Hypothalamus (tissue), 51 donors: Measurements from ENCODE around the gene HIVEP3.

Source experiments
- DNase-seq, 51 donors: peaks; one replicate each; lab custom pipeline; 2025; lab: John Stamatoyannopoulos, UW

HIVEP3 gene

GRCh38 chr1:41613689-41614574, 304.8 kb downstream of the HIVEP3 start:
- no peak for DNase-seq

- DNase-seq, result no peak
These were observed 305.8 kb downstream of the HIVEP3 start for GRCh38 chr1:41612953-41613352.

- no peak for DNase-seq
These were observed 306.7 kb downstream of the HIVEP3 start for GRCh38 chr1:41611932-41612450.

- no peak for DNase-seq
These were observed 307.4 kb downstream of the HIVEP3 start for GRCh38 chr1:41611068-41611931.

- no peak for DNase-seq
These were observed 308.4 kb downstream of the HIVEP3 start for GRCh38 chr1:41610361-41610760.

- no peak for DNase-seq
These were observed 309.4 kb downstream of the HIVEP3 start for GRCh38 chr1:41609166-41609883.

- DNase-seq, result peak in 9 of 51 donors; percentile 4 to 41 (median 12)
These were observed 310.5 kb downstream of the HIVEP3 start for GRCh38 chr1:41608211-41608610.

- no peak for DNase-seq
These were observed 310.9 kb downstream of the HIVEP3 start for GRCh38 chr1:41607808-41608207.

GRCh38 chr1:41599912-41600311, 318.8 kb downstream of the HIVEP3 start:
- DNase-seq, result no peak

- no peak for DNase-seq
These were observed 320.4 kb downstream of the HIVEP3 start for GRCh38 chr1:41598325-41598724.

- DNase-seq, result no peak
These were observed 326.1 kb downstream of the HIVEP3 start for GRCh38 chr1:41592451-41593125.

GRCh38 chr1:41591891-41592290, 326.8 kb downstream of the HIVEP3 start:
- DNase-seq, result no peak

- no peak for DNase-seq
These were observed 328.4 kb downstream of the HIVEP3 start for GRCh38 chr1:41590331-41590730.

GRCh38 chr1:41589395-41589794, 329.3 kb downstream of the HIVEP3 start:
- no peak for DNase-seq

GRCh38 chr1:41588334-41588875, 330.3 kb downstream of the HIVEP3 start:
- DNase-seq, result no peak

GRCh38 chr1:41587791-41588190, 330.9 kb downstream of the HIVEP3 start:
- DNase-seq, result no peak

GRCh38 chr1:41586230-41586629, 332.5 kb downstream of the HIVEP3 start:
- no peak for DNase-seq

GRCh38 chr1:41583658-41584547, 334.8 kb downstream of the HIVEP3 start:
- DNase-seq, result no peak
